Stimulated activated CD4-positive, alpha-beta T cell treated with anti-CD3 and anti-CD28 coated beads, Interleukin-12 subunit alpha, Interleukin-12 subunit beta, amount 100 ng/mL, for 48 hours (primary cell): Measurements from ENCODE around the gene UPK3B.
"Not testable (repeated sequence)": the region's sequence is repeated elsewhere in the genome, so short reads cannot be mapped to it uniquely, and the experiment has no call there.

Experiments used
- DNase-seq, 3 donors: peaks; one replicate each; pipeline ENCODE4 v3.0.0-alpha.2; 2020; ENCODE audit warnings: low read depth in 2 of 3, low spot score in 1 of 3

Gene UPK3B

GRCh38 chr7:76487969-76488368 is 22.4 kb upstream of the UPK3B start:
- not testable (repeated sequence) for DNase-seq

- DNase-seq: not testable (repeated sequence)
Measured at GRCh38 chr7:76492139-76492538, 18.2 kb upstream of the UPK3B start.

GRCh38 chr7:76495717-76496116 is 14.6 kb upstream of the UPK3B start:
- not testable (repeated sequence) for DNase-seq

GRCh38 chr7:76497918-76498582 is 12.3 kb upstream of the UPK3B start:
- DNase-seq: not testable (repeated sequence)

GRCh38 chr7:76498583-76499200 is 11.7 kb upstream of the UPK3B start:
- not testable (repeated sequence) for DNase-seq

GRCh38 chr7:76499201-76499923 is 11.0 kb upstream of the UPK3B start:
- DNase-seq: not testable (repeated sequence)

GRCh38 chr7:76499924-76500241 is 10.5 kb upstream of the UPK3B start:
- DNase-seq: not testable (repeated sequence)

- DNase-seq: not testable (repeated sequence)
Measured at GRCh38 chr7:76502224-76502623, 8.1 kb upstream of the UPK3B start.

GRCh38 chr7:76502836-76503235 is 7.5 kb upstream of the UPK3B start:
- DNase-seq: not testable (repeated sequence)

GRCh38 chr7:76503244-76503643 is 7.1 kb upstream of the UPK3B start:
- not testable (repeated sequence) for DNase-seq

GRCh38 chr7:76504351-76505167 is 5.8 kb upstream of the UPK3B start:
- not testable (repeated sequence) for DNase-seq

GRCh38 chr7:76505168-76506080 is 4.9 kb upstream of the UPK3B start:
- no peak for DNase-seq

GRCh38 chr7:76506081-76506440 is 4.3 kb upstream of the UPK3B start:
- DNase-seq: no peak

- DNase-seq: not testable (repeated sequence)
Measured at GRCh38 chr7:76506643-76507042, 3.7 kb upstream of the UPK3B start.

- DNase-seq: no peak
Measured at GRCh38 chr7:76507723-76508406, 2.5 kb upstream of the UPK3B start.

GRCh38 chr7:76511200-76511910 is 1.0 kb downstream of the UPK3B start:
- DNase-seq: not testable (repeated sequence)

GRCh38 chr7:76511911-76512885 is 1.8 kb downstream of the UPK3B start:
- DNase-seq: not testable (repeated sequence)
